GM13977 (cell line): Measurements from ENCODE around the gene TRAM2.

Experiments
- DNase-seq: peaks from one replicate; pipeline ENCODE4 v3.0.0; 2012; ENCODE audit warnings: low spot score
- CTCF ChIP-seq: IDR thresholded peaks from 2 replicates; pipeline ENCODE4 v1.5.1; 2012; ENCODE audit warnings: mild to moderate bottlenecking, control low read depth; ENCODE audit not compliant: insufficient read depth; ENCODE audit errors: extremely low read depth, missing control alignments
- in situ Hi-C: fragments of 300-500 bp; cut with MboI; formaldehyde crosslinking; loops from one replicate; pipeline ENCODE4 v1.12.0; 2022; ENCODE audit warnings: low sequenced_read_pairs, low pct_unique_long_range_greater_than_20kb, mixed read lengths, inconsistent platforms; ENCODE audit not compliant: unreplicated experiment

TRAM2 gene

GRCh38 chr6:52506476-52506875 is 70.4 kb downstream of the TRAM2 start:
- DNase-seq: no peak
- in situ Hi-C loops: no loop called here
- no peak for TF ChIP-seq CTCF

GRCh38 chr6:52505726-52506409 is 71.0 kb downstream of the TRAM2 start:
- DNase-seq: no peak
- in situ Hi-C loops: no loop called here
- TF ChIP-seq CTCF: no peak

- in situ Hi-C loops: no loop called here
- no peak for DNase-seq
- TF ChIP-seq CTCF: no peak
These were observed 72.1 kb downstream of the TRAM2 start for GRCh38 chr6:52504782-52505136.

- in situ Hi-C loops: no loop called here
- TF ChIP-seq CTCF: no peak
- peak; percentile 5 for DNase-seq
These were observed 72.7 kb downstream of the TRAM2 start for GRCh38 chr6:52503851-52504781.

GRCh38 chr6:52503323-52503747 is 73.5 kb downstream of the TRAM2 start:
- DNase-seq: no peak
- TF ChIP-seq CTCF: no peak
- in situ Hi-C loops: no loop called here

- in situ Hi-C loops: no loop called here
- DNase-seq: no peak
- TF ChIP-seq CTCF: no peak
These were observed 74.4 kb downstream of the TRAM2 start for GRCh38 chr6:52502306-52503029.
